Fibroblast of lung (primary cell): Measurements from ENCODE around the gene NFASC.

Experiments used
- CTCF ChIP-seq, 2 donors: IDR thresholded peaks in 1 of 2; conservative IDR thresholded peaks in 1 of 2; 1 replicate in 1 of 2; 2 replicates in 1 of 2; pipeline ENCODE4 v1.5.1; 2011 to 2012; ENCODE audit warnings: low read length in 2 of 2, control low read depth in 1 of 2, inconsistent platforms in 1 of 2, low read depth in 1 of 2, mild to moderate bottlenecking in 1 of 2
- EZH2 ChIP-seq: IDR thresholded peaks from 2 replicates; pipeline ENCODE4 v1.5.1; 2012; ENCODE audit warnings: low read length, control low read depth, mild to moderate bottlenecking; ENCODE audit errors: missing control alignments

- TF ChIP-seq EZH2, result no peak
- TF ChIP-seq CTCF (conservative IDR thresholded peaks at IDR 0.05 in 1 of 2, IDR thresholded peaks at IDR 0.05 in 1 of 2; ENCODE audit: low read depth in 1 of 2, low read length in 2 of 2), result no peak
Measured at GRCh38 chr1:204828352-204828850, 42.3 kb upstream of the NFASC start.
